PC-3 (cell line): ENCODE data around the gene FERMT3.

Experiments
- EZH2 ChIP-seq: fragments of 300-600 bp; sonication (generic); IDR thresholded peaks from one replicate; pipeline ENCODE4 v1.6.1; 2017; ENCODE audit warnings: antibody characterized with exemption, mild to moderate bottlenecking, low read length; ENCODE audit not compliant: unreplicated experiment
- EZH2phosphoT487 ChIP-seq: fragments of 300-600 bp; sonication (generic); IDR thresholded peaks from 2 replicates; pipeline ENCODE4 v1.6.1; 2018; ENCODE audit warnings: mild to moderate bottlenecking, antibody characterized with exemption, low read length, borderline replicate concordance
- TF ChIP-seq, protein P1 (sequence below): fragments of 300-600 bp; sonication (generic); conservative IDR thresholded peaks from 2 replicates; pipeline ENCODE4 v1.5.1; 2017; ENCODE audit warnings: antibody characterized with exemption, low read depth, mild to moderate bottlenecking, low read length

DNA sequence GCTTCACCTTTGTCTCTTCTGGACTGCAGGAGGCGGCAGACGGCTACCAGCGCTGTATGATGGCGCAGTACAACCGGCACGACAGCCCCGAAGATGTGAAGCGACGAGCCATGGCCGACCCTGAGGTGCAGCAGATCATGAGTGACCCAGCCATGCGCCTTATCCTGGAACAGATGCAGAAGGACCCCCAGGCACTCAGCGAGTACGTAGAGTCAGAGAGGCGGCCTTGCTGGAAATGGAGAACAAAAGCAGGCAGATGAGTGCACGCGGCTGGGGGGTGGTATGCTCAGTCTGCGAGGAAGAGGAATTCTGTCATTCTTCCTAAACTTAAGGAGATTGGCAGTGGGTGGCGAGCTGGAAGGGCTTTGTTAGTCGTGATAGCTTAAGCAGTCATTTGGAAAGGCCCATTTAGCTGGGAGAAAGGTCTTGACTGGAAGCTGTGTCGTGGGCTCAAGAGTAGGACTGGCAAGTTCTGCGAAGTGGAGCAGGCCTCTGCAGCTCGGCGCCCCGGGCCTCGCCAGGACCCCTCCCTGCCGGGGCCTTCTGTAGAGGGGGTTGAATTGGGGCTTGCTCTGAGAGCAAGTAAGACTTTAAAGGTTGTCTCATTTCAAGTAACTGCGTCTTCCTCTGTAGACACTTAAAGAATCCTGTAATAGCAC is 3.0 kb upstream of the FERMT3 start:
- TF ChIP-seq, protein P1, sequence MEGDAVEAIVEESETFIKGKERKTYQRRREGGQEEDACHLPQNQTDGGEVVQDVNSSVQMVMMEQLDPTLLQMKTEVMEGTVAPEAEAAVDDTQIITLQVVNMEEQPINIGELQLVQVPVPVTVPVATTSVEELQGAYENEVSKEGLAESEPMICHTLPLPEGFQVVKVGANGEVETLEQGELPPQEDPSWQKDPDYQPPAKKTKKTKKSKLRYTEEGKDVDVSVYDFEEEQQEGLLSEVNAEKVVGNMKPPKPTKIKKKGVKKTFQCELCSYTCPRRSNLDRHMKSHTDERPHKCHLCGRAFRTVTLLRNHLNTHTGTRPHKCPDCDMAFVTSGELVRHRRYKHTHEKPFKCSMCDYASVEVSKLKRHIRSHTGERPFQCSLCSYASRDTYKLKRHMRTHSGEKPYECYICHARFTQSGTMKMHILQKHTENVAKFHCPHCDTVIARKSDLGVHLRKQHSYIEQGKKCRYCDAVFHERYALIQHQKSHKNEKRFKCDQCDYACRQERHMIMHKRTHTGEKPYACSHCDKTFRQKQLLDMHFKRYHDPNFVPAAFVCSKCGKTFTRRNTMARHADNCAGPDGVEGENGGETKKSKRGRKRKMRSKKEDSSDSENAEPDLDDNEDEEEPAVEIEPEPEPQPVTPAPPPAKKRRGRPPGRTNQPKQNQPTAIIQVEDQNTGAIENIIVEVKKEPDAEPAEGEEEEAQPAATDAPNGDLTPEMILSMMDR: no peak
- TF ChIP-seq EZH2 (no peak), EZH2phosphoT487 (no peak)
